Measurements from ENCODE around the gene TM7SF2.
A peak's percentile ranks its signal among the peaks of the same experiment; 100 is the strongest.

Gene TM7SF2

GRCh38 chr11:65089621-65090020 lies 22.1 kb upstream of the TM7SF2 start:
- no peak for DNase-seq (ENCODE audit: low read depth in 2 of 2)

DNA sequence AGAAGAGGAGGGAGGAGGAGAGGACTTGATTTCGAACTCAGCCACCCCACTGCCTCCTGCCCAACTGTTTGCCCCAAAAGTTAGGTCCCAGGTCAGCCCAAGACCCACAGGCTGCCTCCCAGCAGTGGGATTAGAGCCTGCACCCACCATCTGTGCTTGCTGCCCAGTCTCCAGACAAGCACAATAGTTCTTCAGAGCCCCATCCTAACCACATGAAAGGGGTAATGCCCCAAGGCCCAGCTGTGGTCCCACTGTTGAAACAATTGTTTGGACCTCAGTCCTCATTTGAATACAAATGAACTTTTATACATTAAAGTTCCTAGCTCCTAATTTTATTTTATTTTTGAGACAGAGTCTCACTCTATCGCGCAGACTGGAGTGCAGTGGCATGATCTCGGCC lies 21.0 kb upstream of the TM7SF2 start:
- DNase-seq (ENCODE audit: low read depth in 2 of 2): no peak

DNA sequence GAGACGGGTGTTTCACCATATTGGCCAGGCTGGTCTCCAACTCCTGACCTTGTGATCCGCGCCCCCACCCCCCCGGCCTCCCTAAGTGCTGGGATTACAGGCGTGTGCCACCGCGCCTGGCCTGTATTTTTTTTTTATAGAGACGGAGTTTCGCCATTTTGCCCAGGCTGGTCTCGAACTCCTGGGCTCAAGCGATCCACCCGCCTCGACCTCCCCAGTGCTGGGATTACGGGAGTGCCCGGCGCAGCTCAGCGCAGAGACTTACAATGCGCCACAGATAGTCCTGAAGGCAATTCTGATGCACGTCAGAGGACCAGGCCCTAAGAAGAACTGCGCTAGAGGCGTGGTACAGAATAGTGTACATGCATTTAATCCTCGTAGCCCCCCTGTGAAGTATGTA lies 16.2 kb upstream of the TM7SF2 start:
- DNase-seq (ENCODE audit: low read depth in 2 of 2): no peak

DNA sequence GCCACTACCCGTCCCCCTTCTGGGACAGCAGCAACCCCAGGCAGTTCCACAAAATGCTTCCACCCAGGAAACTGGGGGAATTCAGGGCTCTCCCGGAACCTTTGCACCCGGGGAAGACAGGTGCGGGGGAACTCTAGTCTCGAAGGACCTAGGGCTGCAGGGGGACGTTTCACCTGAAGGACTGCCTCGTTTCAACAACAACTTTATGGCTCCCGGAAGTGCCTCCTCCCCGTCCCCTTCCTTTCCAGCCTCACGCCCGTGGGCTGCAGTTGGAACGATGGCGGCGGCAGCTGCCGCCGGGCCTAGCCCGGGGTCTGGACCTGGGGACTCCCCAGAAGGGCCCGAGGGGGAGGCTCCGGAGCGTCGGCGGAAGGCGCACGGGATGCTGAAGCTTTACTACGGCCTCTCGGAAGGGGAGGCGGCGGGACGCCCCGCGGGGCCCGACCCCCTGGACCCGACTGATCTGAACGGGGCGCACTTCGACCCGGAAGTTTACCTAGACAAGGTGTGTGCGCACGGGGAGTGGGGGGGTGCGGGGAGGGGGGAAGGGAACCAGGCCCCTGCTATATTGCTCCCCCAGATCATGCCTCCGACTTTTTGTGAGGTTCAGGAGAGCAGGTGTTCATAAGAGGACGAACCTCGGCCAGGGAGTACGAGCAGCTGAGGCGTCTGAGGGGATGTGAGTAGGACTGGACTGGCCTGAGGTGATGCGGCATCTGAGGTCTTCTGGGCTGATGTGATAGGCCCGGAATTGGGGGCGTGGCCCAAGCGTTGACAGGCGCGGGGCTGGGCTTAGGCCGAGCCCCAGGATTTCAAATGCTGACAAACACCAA lies 15.5 kb upstream of the TM7SF2 start, which contains the start of gene VPS51:
Gene VPS51, plus strand, starts transcription at position 241 of the 833 bp plus-strand sequence. Its CDS starts 37 bp downstream, at position 278.
- DNase-seq (ENCODE audit: low read depth in 2 of 2): peak; percentile 65 to 71

GRCh38 chr11:65096926-65097325 lies 14.7 kb upstream of the TM7SF2 start:
- no peak for DNase-seq (ENCODE audit: low read depth in 2 of 2)

- no peak for DNase-seq (ENCODE audit: low read depth in 2 of 2)
Measured at GRCh38 chr11:65100674-65101350, 10.9 kb upstream of the TM7SF2 start.

DNA sequence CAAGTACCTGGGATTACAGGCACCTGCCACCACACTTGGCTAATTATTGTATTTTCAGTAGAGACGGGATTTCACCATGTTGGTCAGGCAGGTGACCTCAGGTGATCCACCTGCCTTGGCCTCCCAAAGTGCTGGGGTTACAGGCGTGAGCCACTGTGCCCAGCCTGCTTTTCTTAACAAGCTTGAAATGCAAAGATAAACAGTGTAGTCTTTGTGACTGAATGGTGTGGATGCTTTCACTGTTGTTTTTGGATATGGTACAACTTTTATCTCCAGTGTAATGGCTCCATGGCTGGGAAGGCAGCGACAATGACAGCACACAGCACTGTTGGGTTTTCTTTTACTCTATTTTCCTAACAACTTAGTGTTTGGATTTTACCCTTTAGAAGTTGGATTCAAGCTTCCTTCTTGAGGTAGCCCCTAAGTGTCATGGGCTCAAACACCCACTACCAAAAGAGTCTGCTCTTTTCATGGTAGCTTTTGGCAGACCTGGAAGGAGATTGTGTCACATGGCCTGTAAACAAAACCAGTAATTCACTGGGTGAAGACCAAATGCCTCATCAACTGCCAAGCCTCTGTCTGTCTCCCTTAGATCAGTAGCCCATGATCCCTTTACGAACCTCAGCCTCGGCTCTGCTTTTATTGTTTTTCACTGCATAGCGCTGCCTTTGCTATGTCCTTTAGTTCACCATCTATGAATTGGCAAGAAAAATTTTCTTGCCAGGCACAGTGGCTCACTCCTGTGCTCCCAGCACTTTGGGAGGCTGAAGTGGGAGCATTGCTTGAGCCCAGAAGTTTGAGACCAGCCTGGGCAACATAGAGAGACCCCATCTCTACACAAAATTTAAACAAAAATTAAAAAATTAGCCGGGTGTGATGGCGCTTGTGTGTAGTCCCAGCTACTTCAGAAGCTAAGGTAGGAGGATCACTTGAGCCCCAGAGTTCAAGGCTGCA lies 9.3 kb upstream of the TM7SF2 start:
- no peak for DNase-seq (ENCODE audit: low read depth in 2 of 2)

DNA sequence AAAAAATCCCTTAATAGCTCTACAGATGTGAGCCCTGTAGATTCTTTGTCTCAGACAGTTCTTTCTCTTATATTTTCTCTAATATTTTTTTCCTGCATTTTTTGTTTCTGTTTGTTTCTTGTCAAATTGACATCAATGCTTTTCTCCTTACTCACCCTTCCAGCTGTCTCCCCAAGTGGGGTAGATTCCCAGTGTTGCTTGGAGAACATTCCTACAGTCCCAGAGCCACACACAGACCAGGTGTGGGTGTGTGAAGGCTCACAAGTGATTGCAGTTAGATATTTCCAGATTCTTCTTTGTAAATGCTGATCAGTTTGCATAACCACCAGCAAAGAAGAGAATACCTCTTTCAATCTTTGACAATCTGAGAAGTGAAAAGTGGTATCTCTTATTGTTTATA lies 8.2 kb upstream of the TM7SF2 start:
- DNase-seq (ENCODE audit: low read depth in 2 of 2): no peak

DNA sequence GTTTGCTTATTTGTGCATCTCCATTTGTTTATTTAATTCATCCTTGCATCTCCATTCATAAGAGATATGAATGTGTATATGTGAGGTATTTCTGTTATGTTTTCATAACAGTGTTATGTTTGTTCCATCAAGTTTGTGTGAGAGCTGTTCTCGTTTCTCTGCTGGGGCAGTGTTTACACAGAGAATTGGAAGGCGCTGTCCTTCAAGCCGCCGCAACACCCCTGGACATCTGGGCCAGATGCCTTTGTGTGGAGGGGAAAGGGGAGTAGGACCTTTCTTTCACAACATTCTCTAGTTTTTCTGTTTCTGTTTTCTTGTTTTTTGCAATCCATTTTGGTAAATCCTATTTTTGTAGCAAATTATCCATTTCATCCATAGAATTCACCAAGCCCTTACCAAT lies 7.0 kb upstream of the TM7SF2 start:
- no peak for DNase-seq (ENCODE audit: low read depth in 2 of 2)

DNA sequence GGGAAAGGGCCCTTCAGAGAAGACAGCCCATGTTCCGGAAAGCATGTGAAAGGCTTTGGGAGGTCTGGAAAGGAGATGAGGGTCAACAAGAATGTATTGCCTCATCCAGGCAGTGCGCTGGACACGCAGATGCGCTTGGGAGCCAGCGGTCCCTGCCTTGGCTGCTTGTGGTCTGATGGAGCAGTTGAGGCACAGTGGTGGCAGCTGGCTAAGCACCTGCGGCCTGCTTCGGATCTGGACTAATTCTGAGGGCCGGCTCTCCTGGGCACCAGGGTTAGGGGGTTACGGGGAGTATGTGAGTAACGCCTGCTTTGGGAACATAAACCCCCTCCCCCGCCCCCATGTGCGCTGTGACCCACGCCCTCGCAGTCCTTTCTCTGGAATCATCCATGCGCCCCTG lies 4.6 kb upstream of the TM7SF2 start:
- DNase-seq (ENCODE audit: low read depth in 2 of 2): no peak

GRCh38 chr11:65107751-65108468 lies 3.8 kb upstream of the TM7SF2 start:
- no peak for DNase-seq (ENCODE audit: low read depth in 2 of 2)

GRCh38 chr11:65108469-65109123 lies 3.1 kb upstream of the TM7SF2 start:
- DNase-seq (ENCODE audit: low read depth in 2 of 2): no peak

GRCh38 chr11:65109231-65110198 lies 2.2 kb upstream of the TM7SF2 start:
- no peak for DNase-seq (ENCODE audit: low read depth in 2 of 2)

DNA sequence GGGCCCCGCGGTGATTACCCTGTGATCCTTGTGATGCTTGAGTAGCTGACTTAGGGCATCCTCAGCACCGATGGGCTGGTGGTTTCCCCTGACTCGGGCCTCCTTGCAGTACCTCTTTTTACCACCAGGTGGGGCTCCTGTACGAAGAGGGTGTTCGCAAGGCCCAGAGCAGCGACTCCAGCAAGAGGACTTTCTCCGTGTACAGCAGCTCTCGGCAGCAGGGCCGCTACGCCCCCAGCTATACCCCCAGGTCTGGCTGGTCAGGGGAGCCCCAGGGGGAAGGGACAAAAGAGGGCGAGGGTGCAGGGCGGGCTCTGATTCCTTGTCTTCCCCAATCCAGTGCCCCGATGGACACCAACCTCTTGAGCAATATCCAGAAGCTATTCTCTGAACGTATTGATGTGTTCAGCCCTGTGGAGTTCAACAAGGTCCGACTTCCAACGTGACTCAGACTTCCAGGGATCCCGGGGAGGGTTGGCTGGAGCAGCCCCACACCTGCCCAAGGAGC lies 1.3 kb upstream of the TM7SF2 start:
- peak; percentile 92 to 98 for DNase-seq (ENCODE audit: low read depth in 2 of 2)

GRCh38 chr11:65111159-65111743 lies 421 bp upstream of the TM7SF2 start:
- DNase-seq (ENCODE audit: low read depth in 2 of 2): no peak

GRCh38 chr11:65112546-65113360 lies 1.1 kb downstream of the TM7SF2 start:
- peak; percentile 49 to 52 for DNase-seq (ENCODE audit: low read depth in 2 of 2)

GRCh38 chr11:65113361-65113756 lies 1.7 kb downstream of the TM7SF2 start:
- DNase-seq (ENCODE audit: low read depth in 2 of 2): no peak

DNA sequence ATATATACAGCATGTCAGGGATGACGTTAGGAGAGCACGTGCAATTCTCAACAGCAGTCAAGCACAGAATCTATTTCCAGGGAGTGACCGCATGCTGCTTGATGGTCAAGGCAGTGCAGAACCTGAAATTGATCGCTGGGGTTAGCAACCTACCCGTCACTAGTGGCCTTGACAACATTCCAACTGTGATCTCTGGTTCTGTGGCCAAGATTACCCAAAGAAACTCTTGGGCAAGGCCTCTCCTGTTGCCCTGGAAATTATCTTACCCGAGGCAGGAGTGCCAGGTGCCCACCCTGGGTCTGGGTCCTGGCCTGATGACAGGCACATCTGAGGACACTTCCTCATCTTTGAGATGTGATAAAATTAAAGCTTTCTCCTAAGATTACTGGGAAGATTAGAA lies 2.2 kb downstream of the TM7SF2 start:
- no peak for DNase-seq (ENCODE audit: low read depth in 2 of 2)
